Suprapubic skin (tissue), 4 donors: ENCODE measurements around the gene NEUROG1.

ENCODE experiments used
- EP300 ChIP-seq: sonication (generic); formaldehyde crosslinking; IDR thresholded peaks from one replicate; pipeline ENCODE4 v1.6.1; 2017; ENCODE audit warnings: antibody characterized with exemption
- POLR2A ChIP-seq, 2 donors: fragments of 450-650 bp; IDR thresholded peaks; one replicate each; pipeline ENCODE4 v1.6.1; 2017; ENCODE audit warnings: antibody characterized with exemption in 2 of 2, mild to moderate bottlenecking in 2 of 2, moderate library complexity in 2 of 2
- POLR2AphosphoS5 ChIP-seq, 3 donors: sonication (generic); formaldehyde crosslinking; IDR thresholded peaks; one replicate each; pipeline ENCODE4 v1.6.1; 2017; ENCODE audit warnings: antibody characterized with exemption in 3 of 3
- TF ChIP-seq, protein P1 (sequence below), 2 donors: fragments of 200-600 bp in 1 of 2; fragments of 450-650 bp in 1 of 2; sonication (generic) in 1 of 2; IDR thresholded peaks; one replicate each; pipeline ENCODE4 v1.5.1; 2016 to 2019; ENCODE audit warnings: antibody characterized with exemption in 2 of 2, mild to moderate bottlenecking in 1 of 2, moderate library complexity in 1 of 2

GRCh38 chr5:135545099-135545498 lies 9.3 kb upstream of the NEUROG1 start:
- TF ChIP-seq POLR2A (IDR thresholded peaks at IDR 0.05) (no peak), EP300 (no peak), POLR2AphosphoS5 (IDR thresholded peaks at IDR 0.05) (no peak)
- TF ChIP-seq, protein P1, sequence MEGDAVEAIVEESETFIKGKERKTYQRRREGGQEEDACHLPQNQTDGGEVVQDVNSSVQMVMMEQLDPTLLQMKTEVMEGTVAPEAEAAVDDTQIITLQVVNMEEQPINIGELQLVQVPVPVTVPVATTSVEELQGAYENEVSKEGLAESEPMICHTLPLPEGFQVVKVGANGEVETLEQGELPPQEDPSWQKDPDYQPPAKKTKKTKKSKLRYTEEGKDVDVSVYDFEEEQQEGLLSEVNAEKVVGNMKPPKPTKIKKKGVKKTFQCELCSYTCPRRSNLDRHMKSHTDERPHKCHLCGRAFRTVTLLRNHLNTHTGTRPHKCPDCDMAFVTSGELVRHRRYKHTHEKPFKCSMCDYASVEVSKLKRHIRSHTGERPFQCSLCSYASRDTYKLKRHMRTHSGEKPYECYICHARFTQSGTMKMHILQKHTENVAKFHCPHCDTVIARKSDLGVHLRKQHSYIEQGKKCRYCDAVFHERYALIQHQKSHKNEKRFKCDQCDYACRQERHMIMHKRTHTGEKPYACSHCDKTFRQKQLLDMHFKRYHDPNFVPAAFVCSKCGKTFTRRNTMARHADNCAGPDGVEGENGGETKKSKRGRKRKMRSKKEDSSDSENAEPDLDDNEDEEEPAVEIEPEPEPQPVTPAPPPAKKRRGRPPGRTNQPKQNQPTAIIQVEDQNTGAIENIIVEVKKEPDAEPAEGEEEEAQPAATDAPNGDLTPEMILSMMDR (IDR thresholded peaks at IDR 0.05), result no peak
